MM.1S (cell line): Measurements from ENCODE around the gene SCRN3.

Experiments used
- DNase-seq: peaks from one replicate; pipeline ENCODE4 v3.0.0-alpha.2; 2015
- H2AFZ ChIP-seq: fragments of 300-600 bp; sonication (generic); 2 replicates; pipeline ENCODE4 v1.6.0; 2016; ENCODE audit warnings: antibody characterized with exemption, low read length
- H3F3A ChIP-seq: fragments of 300-600 bp; sonication (generic); 2 replicates; pipeline ENCODE4 v1.6.1; 2016; ENCODE audit warnings: mild to moderate bottlenecking, antibody characterized with exemption, low read length, moderate library complexity, mixed read lengths; ENCODE audit not compliant: insufficient read depth
- H3K27ac ChIP-seq: fragments of 300-600 bp; sonication (generic); 2 replicates; pipeline ENCODE4 v1.5.1; 2016; ENCODE audit warnings: mild to moderate bottlenecking, low read length
- H3K27me3 ChIP-seq: fragments of 300-600 bp; sonication (generic); replicated peaks from 2 replicates; pipeline ENCODE4 v1.6.0; 2016; ENCODE audit warnings: low read length; ENCODE audit not compliant: insufficient read depth
- H3K36me3 ChIP-seq: fragments of 300-600 bp; sonication (generic); replicated peaks from 2 replicates; pipeline ENCODE4 v1.6.1; 2016; ENCODE audit warnings: mild to moderate bottlenecking, low read length, mixed read lengths; ENCODE audit not compliant: insufficient read depth
- H3K4me1 ChIP-seq: fragments of 300-600 bp; sonication (generic); 2 replicates; pipeline ENCODE4 v1.6.1; 2016; ENCODE audit warnings: low read length, mixed read lengths
- H3K4me2 ChIP-seq: fragments of 300-600 bp; sonication (generic); 2 replicates; pipeline ENCODE4 v1.6.0; 2016; ENCODE audit warnings: low read depth, low read length
- H3K4me3 ChIP-seq: fragments of 300-600 bp; sonication (generic); 2 replicates; pipeline ENCODE4 v1.5.1; 2016; ENCODE audit warnings: low read length, mixed read lengths
- H3K79me2 ChIP-seq: fragments of 300-600 bp; sonication (generic); 2 replicates; pipeline ENCODE4 v1.6.1; 2016; ENCODE audit warnings: mixed run types, low read length, mixed read lengths
- H3K9ac ChIP-seq: fragments of 300-600 bp; sonication (generic); 2 replicates; pipeline ENCODE4 v1.6.1; 2016; ENCODE audit warnings: low read length, mixed read lengths
- H3K9me2 ChIP-seq: fragments of 300-600 bp; sonication (generic); replicated peaks from 2 replicates; pipeline ENCODE4 v1.6.1; 2016; ENCODE audit warnings: mild to moderate bottlenecking, low read length, mixed read lengths; ENCODE audit not compliant: insufficient read depth
- H3K9me3 ChIP-seq: fragments of 300-600 bp; sonication (generic); replicated peaks from 2 replicates; pipeline ENCODE4 v1.6.1; 2016; ENCODE audit warnings: mild to moderate bottlenecking, low read length, mixed read lengths; ENCODE audit not compliant: insufficient read depth
- H4K20me1 ChIP-seq: fragments of 300-600 bp; sonication (generic); 2 replicates; pipeline ENCODE4 v1.6.1; 2016; ENCODE audit warnings: mild to moderate bottlenecking, low read length, moderate library complexity, mixed read lengths; ENCODE audit not compliant: insufficient read depth
- EZH2 ChIP-seq: fragments of 300-600 bp; sonication (generic); optimal IDR thresholded peaks from 2 replicates; pipeline ENCODE3; 2017; ENCODE audit warnings: low read depth, mild to moderate bottlenecking, antibody characterized with exemption, low read length, mixed read lengths
- EZH2phosphoT487 ChIP-seq: fragments of 300-600 bp; sonication (generic); IDR thresholded peaks from 2 replicates; pipeline ENCODE4 v1.6.1; 2018; ENCODE audit warnings: antibody characterized with exemption, low read length
- TF ChIP-seq, protein P1 (sequence below): fragments of 300-600 bp; sonication (generic); IDR thresholded peaks from 2 replicates; pipeline ENCODE4 v1.5.1; 2016; ENCODE audit warnings: antibody characterized with exemption, low read length, mixed read lengths

Gene SCRN3

DNA sequence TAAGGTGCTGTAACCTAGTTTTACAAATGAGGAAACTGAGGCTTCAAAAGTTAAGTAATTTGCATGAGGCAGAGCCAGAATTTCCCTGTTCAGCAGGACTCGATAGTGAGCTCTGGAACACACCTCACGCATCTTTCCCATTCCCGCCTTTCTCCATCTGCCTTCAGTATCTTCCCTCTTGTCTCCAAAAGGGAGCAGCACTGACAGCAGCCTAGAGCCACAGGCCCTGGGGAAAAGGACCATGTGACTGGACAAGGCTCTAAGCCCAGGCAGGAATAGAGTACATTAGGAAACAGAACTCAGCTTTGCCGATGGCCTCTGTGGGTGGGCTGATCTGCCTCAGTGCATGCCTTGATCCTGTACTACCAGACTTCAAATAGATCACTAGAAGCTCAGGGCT is 69.8 kb downstream of the SCRN3 start:
- Histone ChIP-seq H3K9me3 (no peaks in the 10 kb centered on the region), H3K27ac (no peak overlapping the region), H3K4me1 (no peaks in the 10 kb centered on the region), H3F3A (no peaks in the 10 kb centered on the region), H2AFZ (no peak overlapping the region), H3K79me2 (no peaks in the 10 kb centered on the region), H3K4me2 (no peak overlapping the region), H3K27me3 (no peaks in the 10 kb centered on the region), H4K20me1 (no peaks in the 10 kb centered on the region), H3K9ac (no peak overlapping the region), H3K9me2 (no peaks in the 10 kb centered on the region), H3K36me3 (no peaks in the 10 kb centered on the region), H3K4me3 (no peak overlapping the region)
- TF ChIP-seq, protein P1, sequence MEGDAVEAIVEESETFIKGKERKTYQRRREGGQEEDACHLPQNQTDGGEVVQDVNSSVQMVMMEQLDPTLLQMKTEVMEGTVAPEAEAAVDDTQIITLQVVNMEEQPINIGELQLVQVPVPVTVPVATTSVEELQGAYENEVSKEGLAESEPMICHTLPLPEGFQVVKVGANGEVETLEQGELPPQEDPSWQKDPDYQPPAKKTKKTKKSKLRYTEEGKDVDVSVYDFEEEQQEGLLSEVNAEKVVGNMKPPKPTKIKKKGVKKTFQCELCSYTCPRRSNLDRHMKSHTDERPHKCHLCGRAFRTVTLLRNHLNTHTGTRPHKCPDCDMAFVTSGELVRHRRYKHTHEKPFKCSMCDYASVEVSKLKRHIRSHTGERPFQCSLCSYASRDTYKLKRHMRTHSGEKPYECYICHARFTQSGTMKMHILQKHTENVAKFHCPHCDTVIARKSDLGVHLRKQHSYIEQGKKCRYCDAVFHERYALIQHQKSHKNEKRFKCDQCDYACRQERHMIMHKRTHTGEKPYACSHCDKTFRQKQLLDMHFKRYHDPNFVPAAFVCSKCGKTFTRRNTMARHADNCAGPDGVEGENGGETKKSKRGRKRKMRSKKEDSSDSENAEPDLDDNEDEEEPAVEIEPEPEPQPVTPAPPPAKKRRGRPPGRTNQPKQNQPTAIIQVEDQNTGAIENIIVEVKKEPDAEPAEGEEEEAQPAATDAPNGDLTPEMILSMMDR, result no peak
- TF ChIP-seq EZH2phosphoT487 (no peak), EZH2 (no peak)
- DNase-seq, result no peak

DNA sequence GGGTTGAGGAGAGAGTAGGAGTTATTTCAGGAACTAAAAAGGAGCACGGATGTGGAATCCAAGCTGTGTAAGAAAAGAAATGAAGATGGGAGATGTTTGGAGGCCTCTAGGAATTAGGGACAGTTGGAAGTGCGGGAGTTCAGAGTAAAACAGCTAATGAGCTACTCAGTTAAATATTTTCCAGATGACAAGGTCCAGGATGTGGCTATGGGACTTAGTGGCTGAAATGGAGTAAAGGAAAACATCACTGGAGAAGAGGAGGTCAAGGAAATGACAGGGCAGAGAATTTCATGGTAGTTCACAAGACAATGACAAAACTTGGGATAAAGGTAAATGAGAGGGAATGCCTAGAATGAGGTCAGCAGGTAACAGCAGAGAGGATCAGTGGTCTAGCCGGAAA is 78.3 kb downstream of the SCRN3 start:
- Histone ChIP-seq H3K9me2 (no peaks in the 10 kb centered on the region), H2AFZ (no peak overlapping the region), H3K36me3 (no peaks in the 10 kb centered on the region), H3K27me3 (no peaks in the 10 kb centered on the region), H3K79me2 (no peaks in the 10 kb centered on the region), H3K27ac (no peak overlapping the region), H3K9ac (no peak overlapping the region), H3F3A (no peaks in the 10 kb centered on the region), H4K20me1 (no peaks in the 10 kb centered on the region), H3K4me3 (no peak overlapping the region), H3K4me2 (no peak overlapping the region), H3K4me1 (no peaks in the 10 kb centered on the region), H3K9me3 (no peaks in the 10 kb centered on the region)
- TF ChIP-seq, protein P1, result no peak
- TF ChIP-seq EZH2phosphoT487, result no peak
- no peak for DNase-seq

DNA sequence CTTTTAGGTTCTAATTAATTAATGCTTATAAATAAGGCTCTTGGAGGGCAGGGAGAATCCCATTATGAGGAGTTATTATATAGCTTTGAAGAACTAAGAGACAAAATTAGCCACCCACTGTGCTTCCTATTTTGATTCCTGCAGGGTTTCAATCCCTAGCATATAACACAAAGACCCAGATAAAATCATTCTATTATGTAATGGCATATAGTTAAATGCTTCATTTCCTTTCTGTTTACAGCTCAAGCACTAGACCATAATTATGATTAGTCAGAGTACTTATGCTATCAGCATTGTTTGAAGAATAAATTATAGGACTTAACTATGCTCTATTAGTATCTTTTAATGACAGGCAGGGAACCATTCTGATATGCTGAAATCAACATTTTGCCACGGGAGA is 82.2 kb downstream of the SCRN3 start:
- no peaks in the 10 kb centered on the region for H4K20me1 ChIP-seq
- H3K4me2 ChIP-seq, result no peak overlapping the region
- H3K9me2 ChIP-seq, result no peaks in the 10 kb centered on the region
- DNase-seq, result no peak
- no peaks in the 10 kb centered on the region for H3K27me3 ChIP-seq
- H3K9me3 ChIP-seq, result no peaks in the 10 kb centered on the region
- H3K9ac ChIP-seq, result no peak overlapping the region
- H3K79me2 ChIP-seq, result no peaks in the 10 kb centered on the region
- no peaks in the 10 kb centered on the region for H3K4me1 ChIP-seq
- H3K27ac ChIP-seq, result no peak overlapping the region
- TF ChIP-seq, protein P1, result no peak
- H3K4me3 ChIP-seq, result no peak overlapping the region
- no peak overlapping the region for H2AFZ ChIP-seq
- H3K36me3 ChIP-seq, result no peaks in the 10 kb centered on the region
- H3F3A ChIP-seq, result no peaks in the 10 kb centered on the region
